ENCODE data around the gene CDCP1. TPM values are rescaled to one million over a fixed set of nuclear protein-coding genes. Genes with fewer than 3 reads are reported as not detected.

Gene CDCP1
- total RNA-seq, 1 donor from 2014 or later: 0.71 TPM

DNA sequence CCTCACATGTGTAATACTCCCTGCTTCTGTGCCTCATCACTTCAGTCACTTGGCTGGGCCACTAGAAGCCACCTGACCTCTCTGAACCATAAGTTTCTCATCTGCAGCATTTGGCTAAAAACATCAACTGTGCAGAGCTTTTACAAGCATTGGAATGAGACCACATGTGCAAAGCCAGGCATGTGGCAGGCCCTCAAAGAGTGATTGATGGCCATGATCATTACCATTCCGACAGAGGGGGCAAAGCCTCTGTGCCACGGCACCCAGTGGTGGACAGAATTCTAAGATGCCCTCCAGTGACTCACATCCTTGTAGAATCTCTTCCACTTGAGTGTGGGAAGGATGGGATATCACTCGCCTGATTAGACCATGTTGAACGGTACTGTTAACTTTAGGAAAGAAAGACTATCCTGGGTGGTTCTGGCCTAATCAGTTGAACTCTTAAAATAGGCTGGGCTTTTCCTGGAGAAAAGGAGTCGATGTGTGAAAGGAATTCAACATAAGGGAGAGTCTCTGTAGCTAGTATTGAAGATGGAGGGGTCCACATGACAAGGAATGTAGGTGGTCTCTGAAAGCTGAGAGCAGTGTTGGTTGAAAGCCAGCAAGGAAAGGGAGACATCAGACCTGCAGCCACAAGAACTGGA lies 13.5 kb downstream of the CDCP1 start:
- Mint-ChIP-seq H3K27me3 (ENCODE audit: unreplicated experiment) (no peaks in the 10 kb centered on the region), H3K4me1 (ENCODE audit: low read depth, unreplicated experiment) (peaks cover 8% of the 10 kb centered on the region), H3K4me3 (ENCODE audit: unreplicated experiment) (no peak overlapping the region), H3K36me3 (ENCODE audit: unreplicated experiment) (no peaks in the 10 kb centered on the region), H3K9me3 (ENCODE audit: unreplicated experiment) (no peaks in the 10 kb centered on the region), H3K27ac (ENCODE audit: unreplicated experiment) (no peak overlapping the region)
- TF ChIP-seq, protein P1, sequence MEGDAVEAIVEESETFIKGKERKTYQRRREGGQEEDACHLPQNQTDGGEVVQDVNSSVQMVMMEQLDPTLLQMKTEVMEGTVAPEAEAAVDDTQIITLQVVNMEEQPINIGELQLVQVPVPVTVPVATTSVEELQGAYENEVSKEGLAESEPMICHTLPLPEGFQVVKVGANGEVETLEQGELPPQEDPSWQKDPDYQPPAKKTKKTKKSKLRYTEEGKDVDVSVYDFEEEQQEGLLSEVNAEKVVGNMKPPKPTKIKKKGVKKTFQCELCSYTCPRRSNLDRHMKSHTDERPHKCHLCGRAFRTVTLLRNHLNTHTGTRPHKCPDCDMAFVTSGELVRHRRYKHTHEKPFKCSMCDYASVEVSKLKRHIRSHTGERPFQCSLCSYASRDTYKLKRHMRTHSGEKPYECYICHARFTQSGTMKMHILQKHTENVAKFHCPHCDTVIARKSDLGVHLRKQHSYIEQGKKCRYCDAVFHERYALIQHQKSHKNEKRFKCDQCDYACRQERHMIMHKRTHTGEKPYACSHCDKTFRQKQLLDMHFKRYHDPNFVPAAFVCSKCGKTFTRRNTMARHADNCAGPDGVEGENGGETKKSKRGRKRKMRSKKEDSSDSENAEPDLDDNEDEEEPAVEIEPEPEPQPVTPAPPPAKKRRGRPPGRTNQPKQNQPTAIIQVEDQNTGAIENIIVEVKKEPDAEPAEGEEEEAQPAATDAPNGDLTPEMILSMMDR (IDR thresholded peaks at IDR 0.05; ENCODE audit: partially characterized antibody, unreplicated experiment): no peak
- DNase-seq: no peak

DNA sequence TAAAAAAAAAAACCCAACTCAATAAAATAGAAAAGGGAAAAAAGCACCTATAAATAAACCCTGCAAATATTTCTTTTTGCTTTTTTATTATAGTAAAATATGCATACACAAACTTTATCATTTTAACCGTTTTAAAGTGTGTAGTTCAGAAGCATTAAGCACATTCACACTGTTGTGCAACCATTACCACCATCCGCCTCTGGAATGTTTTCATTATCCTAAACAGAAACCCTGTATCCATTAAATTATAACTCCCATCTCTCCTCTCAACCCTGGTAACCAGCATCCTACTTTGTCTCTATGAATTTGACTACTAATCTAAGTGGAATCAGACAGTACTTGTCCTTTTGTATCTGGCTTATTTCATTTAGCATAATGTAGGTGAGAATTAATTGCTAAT lies 15.0 kb downstream of the CDCP1 start:
- H3K27ac Mint-ChIP-seq (ENCODE audit: unreplicated experiment): no peak overlapping the region
- H3K27me3 Mint-ChIP-seq (ENCODE audit: unreplicated experiment): no peaks in the 10 kb centered on the region
- peaks cover 8% of the 10 kb centered on the region for H3K4me1 Mint-ChIP-seq (ENCODE audit: low read depth, unreplicated experiment)
- no peaks in the 10 kb centered on the region for H3K36me3 Mint-ChIP-seq (ENCODE audit: unreplicated experiment)
- TF ChIP-seq, protein P1 (IDR thresholded peaks at IDR 0.05; ENCODE audit: partially characterized antibody, unreplicated experiment): no peak
- no peak for DNase-seq
- H3K4me3 Mint-ChIP-seq (ENCODE audit: unreplicated experiment): no peak overlapping the region
- peaks cover 1% of the 10 kb centered on the region for H3K9me3 Mint-ChIP-seq (ENCODE audit: unreplicated experiment)

DNA sequence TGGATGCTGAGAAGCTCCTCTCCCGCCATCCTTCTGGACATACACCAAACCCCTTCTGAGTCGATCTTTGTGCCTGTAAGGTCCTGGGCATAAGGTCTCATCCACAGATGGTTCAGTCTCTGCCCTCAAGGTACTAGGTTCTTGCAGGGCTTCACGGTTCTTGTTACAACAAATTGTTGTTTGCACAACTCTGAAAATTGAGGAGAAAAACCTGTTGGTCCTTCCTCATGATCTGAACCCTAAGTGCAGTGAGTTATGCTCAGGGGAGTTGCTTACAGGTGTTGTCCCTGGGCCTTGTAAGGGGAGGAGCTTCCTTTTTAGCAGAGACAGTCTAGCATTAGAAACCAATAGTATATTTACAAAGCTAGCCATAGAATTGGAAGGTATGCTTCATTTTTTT lies 15.7 kb downstream of the CDCP1 start:
- H3K9me3 Mint-ChIP-seq (ENCODE audit: unreplicated experiment): peaks cover 1% of the 10 kb centered on the region
- no peak overlapping the region for H3K27ac Mint-ChIP-seq (ENCODE audit: unreplicated experiment)
- no peaks in the 10 kb centered on the region for H3K36me3 Mint-ChIP-seq (ENCODE audit: unreplicated experiment)
- H3K4me1 Mint-ChIP-seq (ENCODE audit: low read depth, unreplicated experiment): peaks cover 4% of the 10 kb centered on the region
- TF ChIP-seq, protein P1 (IDR thresholded peaks at IDR 0.05; ENCODE audit: partially characterized antibody, unreplicated experiment): no peak
- no peaks in the 10 kb centered on the region for H3K27me3 Mint-ChIP-seq (ENCODE audit: unreplicated experiment)
- DNase-seq: no peak
- H3K4me3 Mint-ChIP-seq (ENCODE audit: unreplicated experiment): no peak overlapping the region

DNA sequence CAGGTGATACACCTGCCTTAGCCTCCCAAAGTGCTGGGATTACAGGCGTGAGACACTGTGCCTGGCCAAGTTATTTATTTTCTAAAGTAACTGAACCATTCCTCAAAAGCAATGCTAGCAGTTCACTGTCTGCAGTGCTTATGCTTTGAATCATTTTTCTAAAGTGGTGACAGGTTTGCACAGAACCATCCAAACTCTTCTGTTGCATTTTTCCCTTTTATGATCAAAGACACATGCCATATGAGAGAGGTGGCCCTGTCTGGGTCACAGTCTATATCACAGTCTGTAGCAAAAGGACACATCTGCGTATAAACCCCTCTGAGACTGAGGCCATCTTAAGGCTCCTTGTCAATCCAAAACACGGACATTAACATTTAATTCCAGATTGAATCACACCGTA lies 17.2 kb downstream of the CDCP1 start:
- Mint-ChIP-seq H3K9me3 (ENCODE audit: unreplicated experiment) (peaks cover 1% of the 10 kb centered on the region), H3K4me3 (ENCODE audit: unreplicated experiment) (no peak overlapping the region), H3K27ac (ENCODE audit: unreplicated experiment) (no peak overlapping the region), H3K27me3 (ENCODE audit: unreplicated experiment) (no peaks in the 10 kb centered on the region), H3K4me1 (ENCODE audit: low read depth, unreplicated experiment) (no peaks in the 10 kb centered on the region), H3K36me3 (ENCODE audit: unreplicated experiment) (no peaks in the 10 kb centered on the region)
- TF ChIP-seq, protein P1 (IDR thresholded peaks at IDR 0.05; ENCODE audit: partially characterized antibody, unreplicated experiment): no peak
- DNase-seq: no peak

DNA sequence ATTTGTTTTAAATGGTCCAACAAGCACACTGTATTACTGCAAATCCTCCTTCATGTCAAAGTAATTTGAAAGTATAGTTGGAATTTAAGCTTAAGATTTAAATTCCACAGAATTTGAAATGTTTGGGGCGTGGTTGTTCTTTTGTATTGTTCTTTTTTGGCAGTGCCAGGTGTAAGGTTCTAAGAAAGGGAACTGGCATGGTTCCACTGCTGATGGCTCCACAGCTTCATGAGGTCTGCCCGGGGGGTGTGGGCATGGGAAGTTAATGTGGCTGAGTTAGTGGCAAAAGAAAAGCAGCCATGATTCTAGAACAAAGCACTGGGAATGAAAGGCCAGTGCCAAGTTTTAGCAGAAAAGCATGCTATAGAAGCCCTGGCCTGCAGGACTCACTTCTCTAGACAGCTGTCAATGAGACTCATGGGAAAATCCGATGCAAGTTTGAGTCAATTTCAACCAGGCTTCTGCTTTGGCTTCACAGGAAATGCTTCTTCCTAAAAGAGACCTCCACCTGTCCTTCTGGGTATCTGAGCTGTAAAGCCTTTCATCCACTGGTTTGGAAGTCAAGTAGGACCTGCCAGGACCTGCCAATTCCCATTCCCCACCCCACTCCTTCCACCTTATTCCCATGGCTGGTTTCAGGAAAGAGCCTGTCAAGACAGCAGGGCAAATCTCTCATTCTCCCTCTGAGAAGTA lies 18.9 kb downstream of the CDCP1 start:
- Mint-ChIP-seq H3K4me1 (ENCODE audit: low read depth, unreplicated experiment) (no peaks in the 10 kb centered on the region), H3K36me3 (ENCODE audit: unreplicated experiment) (no peaks in the 10 kb centered on the region), H3K4me3 (ENCODE audit: unreplicated experiment) (no peak overlapping the region), H3K27ac (ENCODE audit: unreplicated experiment) (no peak overlapping the region), H3K9me3 (ENCODE audit: unreplicated experiment) (peaks cover 1% of the 10 kb centered on the region), H3K27me3 (ENCODE audit: unreplicated experiment) (no peaks in the 10 kb centered on the region)
- TF ChIP-seq, protein P1 (IDR thresholded peaks at IDR 0.05; ENCODE audit: partially characterized antibody, unreplicated experiment): no peak
- DNase-seq: no peak

All from glutamatergic neuron (in vitro differentiated cells).